HUES48 (cell line): Measurements from ENCODE around the gene MYPOP.
"Not testable (repeated sequence)": the region's sequence is repeated elsewhere in the genome, so short reads cannot be mapped to it uniquely, and the experiment has no call there.

Experiments used
- H3K27ac ChIP-seq: one replicate; pipeline ENCODE4 v1.7.0; 2013; ENCODE audit warnings: low read depth, low read length, inconsistent platforms
- H3K27me3 ChIP-seq: 2 replicates; pipeline ENCODE4 v1.6.1; 2013; ENCODE audit warnings: mild to moderate bottlenecking, low read length; ENCODE audit not compliant: control insufficient read depth, insufficient read depth
- H3K36me3 ChIP-seq: 2 replicates; pipeline ENCODE4 v1.6.1; 2013; ENCODE audit warnings: low read length; ENCODE audit not compliant: control insufficient read depth, insufficient read depth
- H3K4me1 ChIP-seq: 2 replicates; pipeline ENCODE4 v1.6.1; 2013; ENCODE audit warnings: mild to moderate bottlenecking, low read length; ENCODE audit not compliant: control insufficient read depth, insufficient read depth
- H3K4me3 ChIP-seq: 2 replicates; pipeline ENCODE4 v1.5.1; 2013; ENCODE audit warnings: mild to moderate bottlenecking, low read depth, low read length
- H3K9ac ChIP-seq: 2 replicates; pipeline ENCODE4 v1.6.1; 2013; ENCODE audit warnings: mild to moderate bottlenecking, low read depth, low read length, moderate library complexity
- H3K9me3 ChIP-seq: 2 replicates; pipeline ENCODE4 v1.6.1; 2013; ENCODE audit warnings: low read length; ENCODE audit not compliant: control insufficient read depth, insufficient read depth

The MYPOP gene

DNA sequence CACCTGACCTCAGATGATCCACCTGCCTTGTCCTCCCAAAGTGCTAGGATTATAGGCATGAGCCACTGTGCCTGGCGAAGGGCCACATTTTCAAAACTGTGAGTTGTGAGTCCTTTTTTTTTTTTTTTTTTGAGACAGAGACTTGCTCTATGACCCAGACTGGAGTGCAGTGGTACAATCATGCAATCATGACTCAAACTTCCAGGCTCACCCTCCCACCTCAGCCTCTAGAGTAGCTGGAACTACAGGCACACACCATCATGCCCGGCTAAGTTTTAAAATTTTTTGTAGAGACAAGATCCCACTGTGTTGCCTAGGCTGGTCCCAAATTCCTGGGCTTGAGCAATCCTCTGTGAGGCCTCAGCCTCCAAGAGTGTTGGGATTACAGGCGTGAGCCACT, 3.8 kb upstream of the MYPOP start:
- Histone ChIP-seq H3K4me1 (no peaks in the 10 kb centered on the region), H3K36me3 (no peaks in the 10 kb centered on the region), H3K27me3 (peaks cover 4% of the 10 kb centered on the region), H3K27ac (no peak overlapping the region), H3K9ac (no peak overlapping the region), H3K4me3 (no peak overlapping the region), H3K9me3 (no peaks in the 10 kb centered on the region)

- peaks cover 14% of the 10 kb centered on the region for H3K27me3 ChIP-seq
These were observed 2.6 kb upstream of the MYPOP start for GRCh38 chr19:45905011-45905410.

DNA sequence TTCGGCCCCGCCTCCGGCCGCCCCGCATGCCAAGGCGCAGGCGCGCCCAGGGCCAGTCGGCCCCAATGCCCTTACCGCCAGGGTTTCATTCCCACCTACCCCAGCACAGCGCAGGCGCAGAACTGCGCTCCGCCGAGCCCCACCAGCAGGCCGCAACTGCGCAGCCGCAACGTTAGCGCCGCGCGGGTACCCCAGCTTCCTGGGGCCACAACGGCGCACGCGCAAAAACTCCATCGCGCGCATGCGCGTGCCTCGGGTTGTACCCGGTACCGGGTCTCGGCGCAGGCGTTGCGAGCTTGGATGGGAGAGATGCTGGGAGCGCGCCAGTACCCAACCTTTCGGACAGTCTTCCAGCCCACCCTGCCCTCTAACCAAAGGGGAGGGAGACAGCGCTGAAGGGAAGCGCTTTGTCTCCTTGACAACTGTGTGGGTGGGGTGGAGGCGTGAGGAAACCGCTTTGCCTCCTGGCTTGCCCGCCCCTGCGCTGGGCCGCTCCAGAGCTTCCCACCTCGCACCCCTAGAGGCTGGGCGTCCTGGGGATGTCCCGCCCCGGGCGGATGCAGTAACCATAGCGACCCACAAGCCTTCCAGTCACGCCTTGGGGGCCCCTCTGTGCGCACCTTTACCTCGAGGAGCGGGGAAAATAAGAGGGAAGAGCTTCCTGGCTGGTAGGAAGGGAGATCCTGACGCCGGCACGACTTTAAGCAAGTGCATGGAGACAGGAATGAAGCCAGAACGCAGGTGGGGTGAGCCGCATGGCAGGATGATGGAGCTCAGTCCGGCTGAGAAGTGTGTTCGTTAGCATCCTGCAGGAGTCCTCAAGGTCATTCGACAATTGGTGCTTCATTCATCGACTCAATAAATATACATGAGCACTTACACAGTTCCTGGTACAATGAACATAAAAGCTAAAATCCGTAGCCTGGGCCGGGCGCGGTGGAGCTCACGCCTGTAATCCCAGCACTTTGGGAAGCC, 525 bp upstream of the MYPOP start:
- Histone ChIP-seq H3K4me1 (no peaks in the 10 kb centered on the region), H3K9ac (no peak overlapping the region), H3K27ac (peak overlapping the region; percentile 89), H3K4me3 (peak overlapping the region; percentile 67), H3K27me3 (peaks cover 14% of the 10 kb centered on the region), H3K36me3 (peaks cover 14% of the 10 kb centered on the region), H3K9me3 (no peaks in the 10 kb centered on the region)

More at GRCh38 chr19:45905011-45905410, 2.6 kb upstream of the MYPOP start:
- no peak overlapping the region for H3K27ac ChIP-seq
- H3K9me3 ChIP-seq: no peaks in the 10 kb centered on the region
- H3K9ac ChIP-seq: no peak overlapping the region
- peaks cover 6% of the 10 kb centered on the region for H3K36me3 ChIP-seq
- H3K4me3 ChIP-seq: no peak overlapping the region
- no peaks in the 10 kb centered on the region for H3K4me1 ChIP-seq

GRCh38 chr19:45901432-45901911, 941 bp downstream of the MYPOP start:
- Histone ChIP-seq H3K36me3 (peaks cover 14% of the 10 kb centered on the region), H3K9me3 (no peaks in the 10 kb centered on the region), H3K9ac (no peak overlapping the region), H3K27me3 (peaks cover 14% of the 10 kb centered on the region), H3K27ac (no peak overlapping the region), H3K4me3 (peak overlapping the region; percentile 89), H3K4me1 (no peaks in the 10 kb centered on the region)

DNA sequence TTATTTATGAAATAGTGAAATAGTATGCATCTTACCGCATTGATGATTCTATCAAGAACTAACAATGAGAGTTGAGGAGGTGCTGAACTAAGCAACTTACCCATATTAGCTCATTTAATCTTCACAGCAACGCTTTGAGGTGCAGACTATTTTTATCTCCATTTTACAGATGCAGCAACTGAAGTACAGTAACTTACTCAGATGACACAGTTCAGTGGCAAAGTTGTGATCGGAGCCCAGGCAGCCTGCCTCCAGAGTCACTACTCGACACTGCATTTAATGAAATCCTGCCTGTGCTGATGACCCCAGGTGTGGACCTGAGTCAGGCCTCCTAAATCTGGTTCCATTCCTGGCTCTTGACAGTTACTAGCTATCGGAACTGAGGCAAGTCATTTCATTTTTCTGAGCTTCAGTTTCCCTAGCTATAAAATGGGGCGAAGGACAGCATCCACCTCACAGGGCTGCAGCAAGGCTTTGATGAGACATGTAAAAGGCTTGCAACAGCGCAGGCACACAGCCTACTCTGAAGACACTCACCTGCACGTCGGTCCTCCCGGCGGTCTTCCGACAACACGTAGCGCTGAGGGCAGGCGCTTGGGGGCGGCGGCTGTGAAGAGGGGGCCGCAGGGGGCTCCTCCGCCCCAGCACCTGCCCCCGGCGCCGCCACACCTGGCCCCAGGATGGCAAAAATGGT, 1.5 kb downstream of the MYPOP start:
- H3K9me3 ChIP-seq: no peaks in the 10 kb centered on the region
- peaks cover 14% of the 10 kb centered on the region for H3K27me3 ChIP-seq
- peaks cover 14% of the 10 kb centered on the region for H3K36me3 ChIP-seq
- peak overlapping the region; percentile 89 for H3K4me3 ChIP-seq
- H3K27ac ChIP-seq: no peak overlapping the region
- no peak overlapping the region for H3K9ac ChIP-seq
- no peaks in the 10 kb centered on the region for H3K4me1 ChIP-seq

DNA sequence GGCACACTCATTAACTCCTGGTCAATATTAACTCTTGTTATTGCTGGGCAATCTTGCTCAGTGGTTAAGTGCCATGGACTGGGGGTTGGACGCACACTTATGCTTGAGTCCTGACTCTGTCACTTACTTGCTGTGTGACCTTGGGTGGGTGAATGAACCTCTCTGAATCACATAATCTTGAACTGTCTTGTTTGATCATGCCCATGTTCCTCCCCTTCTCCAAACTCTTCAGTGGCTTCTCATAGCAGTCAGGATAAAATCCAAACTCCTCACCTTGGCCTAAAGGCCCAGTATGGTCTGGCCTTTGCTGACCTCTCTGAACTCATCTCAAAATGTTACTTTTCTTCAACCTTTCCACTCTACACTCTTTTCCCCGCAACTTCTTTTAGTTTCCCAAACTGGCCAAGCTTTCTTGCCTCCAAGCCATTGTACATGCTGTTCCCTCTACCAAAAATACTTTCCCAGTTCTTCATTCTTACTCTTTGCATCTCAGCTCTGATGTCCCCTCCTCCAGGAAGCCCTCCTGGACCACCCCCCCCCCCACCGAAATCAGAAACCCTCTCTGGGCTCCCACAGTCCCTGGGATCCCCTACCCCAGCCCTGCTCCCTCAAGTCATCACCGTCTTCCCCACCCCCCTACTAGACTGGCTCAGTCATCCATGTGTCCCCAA, 2.4 kb downstream of the MYPOP start:
- no peaks in the 10 kb centered on the region for H3K4me1 ChIP-seq
- no peak overlapping the region for H3K9ac ChIP-seq
- H3K4me3 ChIP-seq: no peak overlapping the region
- H3K36me3 ChIP-seq: peaks cover 14% of the 10 kb centered on the region
- H3K27me3 ChIP-seq: peaks cover 14% of the 10 kb centered on the region
- H3K9me3 ChIP-seq: no peaks in the 10 kb centered on the region
- H3K27ac ChIP-seq: no peak overlapping the region

DNA sequence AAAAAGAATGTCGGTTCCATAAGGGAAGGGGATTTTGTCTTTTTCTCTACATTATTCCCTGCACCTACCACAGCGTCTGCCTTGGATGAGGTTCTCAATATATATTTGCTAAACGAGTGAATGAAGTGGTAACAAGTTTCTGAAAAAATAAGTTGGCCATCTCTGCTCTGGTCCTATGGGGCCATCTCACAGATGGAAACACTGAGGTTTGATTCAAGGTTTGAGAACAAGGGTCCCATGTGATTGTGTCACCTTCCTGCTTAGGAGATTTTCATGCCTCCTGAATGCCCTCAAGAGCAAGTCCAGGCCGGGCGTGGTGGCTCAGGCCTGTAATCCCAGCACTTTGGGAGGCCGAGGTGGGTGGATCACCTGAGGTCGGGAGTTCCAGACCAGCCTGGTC, 3.2 kb downstream of the MYPOP start:
- Histone ChIP-seq H3K9ac (no peak overlapping the region), H3K27ac (no peak overlapping the region), H3K27me3 (peaks cover 14% of the 10 kb centered on the region), H3K36me3 (peaks cover 14% of the 10 kb centered on the region), H3K4me3 (no peak overlapping the region), H3K4me1 (no peaks in the 10 kb centered on the region), H3K9me3 (no peaks in the 10 kb centered on the region)

DNA sequence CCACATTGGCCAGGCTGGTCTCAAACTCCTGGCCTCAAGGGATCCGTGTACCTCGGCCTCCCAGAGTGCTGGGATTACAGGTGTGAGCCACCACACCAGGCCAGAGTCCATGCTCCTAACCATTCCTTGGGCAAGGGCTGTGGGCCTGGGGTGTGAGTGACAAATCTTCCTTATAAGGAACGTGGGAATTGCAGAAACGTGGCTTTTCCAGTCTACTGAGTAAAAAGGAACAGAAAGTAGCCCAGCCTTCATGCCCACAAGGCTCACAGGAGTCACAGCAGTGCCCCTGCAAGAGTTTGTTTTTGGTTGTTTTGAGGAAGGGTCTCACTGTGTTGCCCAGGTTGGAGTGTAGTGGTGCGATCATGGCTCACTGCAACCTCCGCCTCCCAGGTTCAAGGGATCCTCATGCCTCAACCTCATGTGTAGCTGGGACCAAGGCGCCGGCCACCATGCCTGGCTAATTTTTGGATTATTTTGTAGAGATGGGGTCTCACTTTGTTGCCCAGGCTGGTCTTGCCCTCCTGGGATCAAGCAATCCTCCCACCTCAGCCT, 5.1 kb downstream of the MYPOP start:
- no peaks in the 10 kb centered on the region for H3K9me3 ChIP-seq
- H3K36me3 ChIP-seq: peaks cover 14% of the 10 kb centered on the region
- H3K4me1 ChIP-seq: no peaks in the 10 kb centered on the region
- no peak overlapping the region for H3K27ac ChIP-seq
- H3K27me3 ChIP-seq: peaks cover 14% of the 10 kb centered on the region
- H3K4me3 ChIP-seq: no peak overlapping the region
- H3K9ac ChIP-seq: no peak overlapping the region

GRCh38 chr19:45895983-45896599, 6.3 kb downstream of the MYPOP start:
- not testable (repeated sequence) for H3K9ac ChIP-seq, H3K4me1 ChIP-seq, H3K27ac ChIP-seq, H3K9me3 ChIP-seq, H3K27me3 ChIP-seq, H3K4me3 ChIP-seq
- H3K36me3 ChIP-seq: peaks cover 14% of the 10 kb centered on the region

DNA sequence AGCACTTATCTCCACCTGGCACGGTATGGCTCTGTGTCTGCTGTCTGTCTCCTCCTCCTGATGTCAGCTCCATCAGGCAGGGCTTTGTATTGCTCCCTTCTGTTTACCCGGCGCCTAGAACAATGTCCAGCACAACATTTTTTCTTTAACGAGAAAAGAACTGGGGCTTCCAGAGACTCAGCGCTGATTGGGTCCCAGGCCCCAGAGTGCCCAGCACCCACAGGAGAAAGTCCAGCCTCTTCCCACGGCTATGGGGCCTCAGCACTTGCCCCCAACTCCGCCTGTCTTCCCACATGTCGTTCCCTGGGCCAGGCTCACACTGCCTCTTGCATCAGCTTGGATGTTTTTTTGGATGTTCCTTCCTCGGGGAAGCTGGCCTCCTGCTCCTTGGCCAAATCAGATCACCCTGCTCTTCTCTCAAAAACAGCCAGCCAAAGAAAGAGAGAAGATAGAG, 6.9 kb downstream of the MYPOP start:
- Histone ChIP-seq H3K27ac (no peak overlapping the region), H3K27me3 (peaks cover 3% of the 10 kb centered on the region), H3K4me1 (no peaks in the 10 kb centered on the region), H3K9ac (no peak overlapping the region), H3K9me3 (no peaks in the 10 kb centered on the region), H3K4me3 (no peak overlapping the region), H3K36me3 (peaks cover 11% of the 10 kb centered on the region)
